Colonic mucosa (tissue), 4 donors: ENCODE measurements around the gene ARHGAP15. TPM values are rescaled to one million over a fixed set of nuclear protein-coding genes. Genes with fewer than 3 reads are reported as not detected.

Experiments used
- DNase-seq: peaks from one replicate; pipeline ENCODE4 v3.0.0-alpha.2; 2020
- H3K27ac ChIP-seq: fragments of 200-600 bp; one replicate; pipeline ENCODE4 v1.8.0; 2021
- H3K27me3 ChIP-seq: fragments of 200-600 bp; one replicate; pipeline ENCODE4 v1.8.0; 2021
- H3K36me3 ChIP-seq: fragments of 200-600 bp; one replicate; pipeline ENCODE4 v1.8.0; 2021
- H3K4me1 ChIP-seq: fragments of 200-600 bp; one replicate; pipeline ENCODE4 v1.8.0; 2021; ENCODE audit warnings: mild to moderate bottlenecking
- H3K4me3 ChIP-seq: fragments of 200-600 bp; one replicate; pipeline ENCODE4 v1.8.0; 2021
- H3K9ac ChIP-seq, 2 donors: one replicate each; pipeline ENCODE4 v1.7.0; 2013; ENCODE audit warnings: control low read depth in 2 of 2, low read depth in 2 of 2, low read length in 2 of 2
- H3K9me3 ChIP-seq: fragments of 200-600 bp; one replicate; pipeline ENCODE4 v1.8.0; 2021
- CTCF ChIP-seq: fragments of 200-600 bp; IDR thresholded peaks from one replicate; pipeline ENCODE4 v1.8.0; 2022; ENCODE audit warnings: antibody characterized with exemption, mild to moderate bottlenecking
- intact Hi-C: fragments of 100-400 bp; cut with DNase I; formaldehyde crosslinking; loops from one replicate; pipeline ENCODE4 v1.14.1; 2022
- total RNA-seq, 2 donors: library from RNA; stranded (reverse); fragmentation: NEBNext Ultra II Directional in 1 of 2; extraction: Animal tissue kit (Norgen Biotek cat#: 25700) in 1 of 2; gene quantifications; one replicate each; pipeline ENCODE4 v1.2.1, GENCODE V29; 2021
- donor health status: healthy.
- donor health status: DM: no; HTN: no; CAD: no.
- donor health status: DM: no; HTN: no; CAD: no.

The ARHGAP15 gene
- total RNA-seq, 2 donors from 2014 or later, result 1.6 to 3.7 TPM

GRCh38 chr2:143157418-143157817 is 28.2 kb downstream of the ARHGAP15 start:
- Histone ChIP-seq H3K4me1 (no peaks in the 10 kb centered on the region), H3K27me3 (no peaks in the 10 kb centered on the region), H3K9ac (no peak overlapping the region), H3K36me3 (no peaks in the 10 kb centered on the region), H3K27ac (no peak overlapping the region), H3K4me3 (no peak overlapping the region), H3K9me3 (no peaks in the 10 kb centered on the region)
- no peak for DNase-seq
- intact Hi-C loops, result no loop called here
- TF ChIP-seq CTCF, result no peak

GRCh38 chr2:143158098-143158497 is 28.9 kb downstream of the ARHGAP15 start:
- Histone ChIP-seq H3K27ac (no peak overlapping the region), H3K4me1 (no peaks in the 10 kb centered on the region), H3K27me3 (no peaks in the 10 kb centered on the region), H3K36me3 (no peaks in the 10 kb centered on the region), H3K4me3 (no peak overlapping the region), H3K9ac (no peak overlapping the region), H3K9me3 (no peaks in the 10 kb centered on the region)
- intact Hi-C loops, result no loop called here
- TF ChIP-seq CTCF, result no peak
- DNase-seq, result no peak

GRCh38 chr2:143158551-143159485 is 29.6 kb downstream of the ARHGAP15 start:
- no peak overlapping the region for H3K9ac ChIP-seq
- H3K9me3 ChIP-seq, result no peaks in the 10 kb centered on the region
- no peaks in the 10 kb centered on the region for H3K27me3 ChIP-seq
- DNase-seq, result no peak
- intact Hi-C loops, result no loop called here
- H3K36me3 ChIP-seq, result no peaks in the 10 kb centered on the region
- no peak overlapping the region for H3K4me3 ChIP-seq
- H3K4me1 ChIP-seq, result no peaks in the 10 kb centered on the region
- H3K27ac ChIP-seq, result no peak overlapping the region
- TF ChIP-seq CTCF, result no peak

GRCh38 chr2:143159486-143159840 is 30.2 kb downstream of the ARHGAP15 start:
- Histone ChIP-seq H3K36me3 (no peaks in the 10 kb centered on the region), H3K9ac (no peak overlapping the region), H3K4me1 (no peaks in the 10 kb centered on the region), H3K4me3 (no peak overlapping the region), H3K27ac (no peak overlapping the region), H3K27me3 (no peaks in the 10 kb centered on the region), H3K9me3 (no peaks in the 10 kb centered on the region)
- intact Hi-C loops, result no loop called here
- TF ChIP-seq CTCF, result no peak
- DNase-seq, result no peak

- H3K36me3 ChIP-seq, result no peaks in the 10 kb centered on the region
- no peak overlapping the region for H3K4me3 ChIP-seq
- intact Hi-C loops, result no loop called here
- H3K27me3 ChIP-seq, result no peaks in the 10 kb centered on the region
- TF ChIP-seq CTCF, result no peak
- no peak overlapping the region for H3K9ac ChIP-seq
- no peaks in the 10 kb centered on the region for H3K4me1 ChIP-seq
- no peak overlapping the region for H3K27ac ChIP-seq
- no peak for DNase-seq
- no peaks in the 10 kb centered on the region for H3K9me3 ChIP-seq
Measured at GRCh38 chr2:143160732-143161707, 31.8 kb downstream of the ARHGAP15 start.
